ENCODE results near the gene ZBTB20.

The ZBTB20 gene

DNA sequence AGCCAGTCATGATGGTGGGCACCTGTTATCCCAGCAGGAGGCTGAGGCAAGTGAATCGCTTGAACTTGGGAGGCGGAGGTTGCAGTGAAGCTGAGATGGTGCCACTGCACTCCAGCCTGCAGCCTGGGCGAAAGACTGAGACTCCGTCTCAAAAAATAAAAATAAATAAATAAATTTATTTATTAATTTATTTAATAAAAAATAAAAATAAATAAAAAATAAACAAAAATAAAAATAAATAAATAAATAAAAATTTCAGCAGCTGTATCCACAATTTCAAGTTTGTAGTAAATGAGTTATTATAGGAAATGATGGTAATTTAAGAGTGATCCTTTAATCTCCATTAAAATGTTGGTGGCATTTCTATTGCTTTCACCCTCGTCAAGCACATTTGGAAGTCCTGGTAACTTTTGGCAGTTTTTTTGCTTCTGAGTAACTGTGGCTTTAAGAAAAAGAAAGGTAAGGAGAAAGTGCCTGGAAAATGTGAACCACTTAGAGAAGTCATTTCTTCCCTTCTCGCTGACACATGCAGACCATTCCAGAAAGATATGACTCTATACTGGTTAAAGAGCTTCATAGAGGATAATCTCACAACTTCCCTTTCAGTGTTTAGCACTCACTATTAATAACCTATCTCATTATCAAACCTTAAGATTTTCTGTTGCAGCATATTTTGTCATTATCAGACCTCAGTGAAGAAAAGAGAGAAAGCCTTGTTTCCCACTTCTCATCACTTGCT lies 556.6 kb downstream of the ZBTB20 start:
- H3K27me3 Mint-ChIP-seq = no peaks in the 10 kb centered on the region
- DNase-seq (no peak), ATAC-seq (peak; percentile 85)
- peaks cover 18% of the 10 kb centered on the region for H3K4me1 Mint-ChIP-seq
- peaks cover 10% of the 10 kb centered on the region for H3K36me3 Mint-ChIP-seq (ENCODE audit: low read depth)
- peaks cover 10% of the 10 kb centered on the region for H3K9me3 Mint-ChIP-seq
- peak overlapping the region; percentile 11 for H3K27ac Mint-ChIP-seq
- no peak overlapping the region for H3K4me3 Mint-ChIP-seq

- H3K4me1 Mint-ChIP-seq = peaks cover 25% of the 10 kb centered on the region
- ATAC-seq (no peak), DNase-seq (no peak)
- H3K9me3 Mint-ChIP-seq = peaks cover 10% of the 10 kb centered on the region
- H3K27me3 Mint-ChIP-seq = no peaks in the 10 kb centered on the region
- H3K36me3 Mint-ChIP-seq (ENCODE audit: low read depth) = peaks cover 10% of the 10 kb centered on the region
- no peak overlapping the region for H3K27ac Mint-ChIP-seq
- no peak overlapping the region for H3K4me3 Mint-ChIP-seq
Observed at GRCh38 chr3:114587986-114588385, 559.1 kb downstream of the ZBTB20 start.

GRCh38 chr3:114586119-114586518 lies 561.0 kb downstream of the ZBTB20 start:
- no peak for ATAC-seq
- Mint-ChIP-seq H3K27me3 (no peaks in the 10 kb centered on the region), H3K27ac (no peak overlapping the region), H3K4me1 (peaks cover 30% of the 10 kb centered on the region), H3K9me3 (peaks cover 10% of the 10 kb centered on the region), H3K36me3 (ENCODE audit: low read depth) (peaks cover 10% of the 10 kb centered on the region), H3K4me3 (no peak overlapping the region)
- DNase-seq = no peak

DNA sequence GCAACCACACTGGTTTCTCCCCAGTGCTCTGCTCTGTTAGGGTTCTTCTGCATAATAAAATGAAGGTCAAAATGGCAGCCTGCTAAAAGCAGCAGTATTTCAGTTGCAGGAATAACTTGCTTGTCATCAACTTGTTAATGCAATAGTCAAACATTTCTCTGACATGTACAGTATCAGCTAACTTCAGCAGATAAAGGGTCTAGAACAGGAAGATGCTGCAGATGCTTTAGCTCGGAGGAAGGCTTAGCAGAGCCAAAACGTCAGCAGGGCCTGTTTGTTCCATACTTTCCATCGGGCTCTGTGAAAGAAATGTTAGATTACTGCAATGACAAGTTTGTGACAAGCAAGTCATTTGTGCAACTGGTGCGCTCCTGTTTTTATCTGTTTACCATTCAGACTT lies 561.4 kb downstream of the ZBTB20 start:
- ATAC-seq (no peak), DNase-seq (no peak)
- Mint-ChIP-seq H3K4me1 (peaks cover 25% of the 10 kb centered on the region), H3K27ac (no peak overlapping the region), H3K9me3 (peaks cover 6% of the 10 kb centered on the region), H3K27me3 (no peaks in the 10 kb centered on the region), H3K4me3 (no peak overlapping the region), H3K36me3 (ENCODE audit: low read depth) (peaks cover 9% of the 10 kb centered on the region)

GRCh38 chr3:114584734-114585371 lies 562.2 kb downstream of the ZBTB20 start:
- Mint-ChIP-seq H3K4me1 (peaks cover 22% of the 10 kb centered on the region), H3K4me3 (no peak overlapping the region), H3K36me3 (ENCODE audit: low read depth) (peaks cover 6% of the 10 kb centered on the region), H3K9me3 (peaks cover 4% of the 10 kb centered on the region), H3K27ac (no peak overlapping the region), H3K27me3 (no peaks in the 10 kb centered on the region)
- DNase-seq = no peak
- peak; percentile 40 for ATAC-seq

DNA sequence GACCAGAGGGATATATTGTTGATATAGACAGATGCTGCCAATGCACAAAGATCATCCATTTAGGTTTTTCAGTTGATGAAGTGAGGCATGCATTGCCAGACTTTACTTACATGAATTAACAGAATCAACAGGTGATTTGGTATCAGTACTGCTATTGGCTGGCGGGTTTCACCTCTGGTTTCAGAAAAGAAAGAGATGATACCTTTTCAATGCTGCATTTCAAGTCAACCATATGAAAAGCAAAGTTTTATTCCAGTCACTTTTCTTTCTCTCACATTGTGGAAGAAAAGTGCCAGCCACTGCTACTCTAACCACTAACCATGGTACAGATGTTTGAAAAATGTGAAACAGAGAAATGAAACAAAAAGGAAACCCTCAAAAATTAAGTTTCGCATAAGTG lies 564.2 kb downstream of the ZBTB20 start:
- Mint-ChIP-seq H3K4me1 (peaks cover 13% of the 10 kb centered on the region), H3K27ac (peak overlapping the region; percentile 41), H3K36me3 (ENCODE audit: low read depth) (peaks cover 1% of the 10 kb centered on the region), H3K4me3 (no peak overlapping the region), H3K27me3 (no peaks in the 10 kb centered on the region), H3K9me3 (no peaks in the 10 kb centered on the region)
- ATAC-seq (peak; percentile 54), DNase-seq (no peak)

- H3K4me3 Mint-ChIP-seq = no peak overlapping the region
- no peaks in the 10 kb centered on the region for H3K36me3 Mint-ChIP-seq (ENCODE audit: low read depth)
- H3K27ac Mint-ChIP-seq = no peak overlapping the region
- H3K27me3 Mint-ChIP-seq = no peaks in the 10 kb centered on the region
- no peaks in the 10 kb centered on the region for H3K4me1 Mint-ChIP-seq
- no peaks in the 10 kb centered on the region for H3K9me3 Mint-ChIP-seq
- ATAC-seq (no peak), DNase-seq (no peak)
Observed at GRCh38 chr3:114572364-114573062, 574.6 kb downstream of the ZBTB20 start.

DNA sequence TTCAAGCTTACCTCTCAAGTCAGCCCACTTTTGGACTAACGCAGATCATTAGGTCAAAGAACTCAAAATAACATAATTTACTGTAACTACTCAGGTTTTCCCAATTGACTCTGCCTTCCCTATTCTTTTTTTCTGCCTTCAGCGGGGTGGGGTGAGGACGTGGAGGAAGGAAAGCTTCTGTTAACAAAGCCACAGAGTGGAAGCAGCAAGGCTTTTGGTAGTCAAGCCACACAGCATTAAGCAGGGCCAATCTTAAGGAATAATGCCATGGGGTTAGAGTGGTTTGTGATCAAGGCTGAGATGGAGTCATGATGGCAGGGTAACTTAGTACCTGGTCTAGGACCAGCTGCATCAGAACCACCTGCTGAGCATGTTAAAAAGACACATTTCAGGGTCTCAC lies 575.7 kb downstream of the ZBTB20 start:
- DNase-seq (no peak), ATAC-seq (no peak)
- Mint-ChIP-seq H3K9me3 (no peaks in the 10 kb centered on the region), H3K27ac (no peak overlapping the region), H3K4me1 (peaks cover 2% of the 10 kb centered on the region), H3K36me3 (ENCODE audit: low read depth) (no peaks in the 10 kb centered on the region), H3K27me3 (no peaks in the 10 kb centered on the region), H3K4me3 (no peak overlapping the region)

DNA sequence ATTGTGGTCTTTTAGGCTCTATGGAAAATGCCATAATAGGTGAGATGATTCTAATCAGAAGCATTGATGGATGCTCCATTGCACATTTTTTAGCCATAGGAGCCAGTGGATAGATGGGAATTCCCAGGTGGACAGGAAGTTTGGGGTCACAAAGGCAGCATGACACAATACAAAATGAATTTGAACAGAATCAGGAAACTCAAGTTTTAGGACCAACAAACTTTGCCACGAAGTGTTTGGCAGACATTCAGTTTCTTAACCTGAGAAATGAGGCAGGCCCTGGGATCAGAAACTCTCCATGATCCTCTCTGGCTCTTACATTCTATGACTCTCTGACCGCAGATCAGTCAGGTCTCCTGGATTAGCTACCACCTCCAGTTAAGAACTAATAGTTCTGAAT lies 577.9 kb downstream of the ZBTB20 start:
- Mint-ChIP-seq H3K27ac (no peak overlapping the region), H3K9me3 (peaks cover under 1% of the 10 kb centered on the region), H3K4me3 (no peak overlapping the region), H3K36me3 (ENCODE audit: low read depth) (peaks cover 6% of the 10 kb centered on the region), H3K4me1 (peaks cover 7% of the 10 kb centered on the region), H3K27me3 (no peaks in the 10 kb centered on the region)
- ATAC-seq (no peak), DNase-seq (no peak)

GRCh38 chr3:114567771-114568170 lies 579.3 kb downstream of the ZBTB20 start:
- peaks cover 7% of the 10 kb centered on the region for H3K4me1 Mint-ChIP-seq
- DNase-seq (no peak), ATAC-seq (no peak)
- no peak overlapping the region for H3K4me3 Mint-ChIP-seq
- peaks cover 8% of the 10 kb centered on the region for H3K36me3 Mint-ChIP-seq (ENCODE audit: low read depth)
- peaks cover 4% of the 10 kb centered on the region for H3K9me3 Mint-ChIP-seq
- H3K27ac Mint-ChIP-seq = no peak overlapping the region
- no peaks in the 10 kb centered on the region for H3K27me3 Mint-ChIP-seq

- Mint-ChIP-seq H3K36me3 (ENCODE audit: low read depth) (peaks cover 11% of the 10 kb centered on the region), H3K9me3 (peaks cover 4% of the 10 kb centered on the region), H3K4me3 (no peak overlapping the region), H3K27me3 (no peaks in the 10 kb centered on the region), H3K27ac (no peak overlapping the region), H3K4me1 (peaks cover 7% of the 10 kb centered on the region)
- no peak for DNase-seq
- ATAC-seq = no peak
Observed at GRCh38 chr3:114566767-114567166, 580.3 kb downstream of the ZBTB20 start.

GRCh38 chr3:114566162-114566755 lies 580.8 kb downstream of the ZBTB20 start:
- Mint-ChIP-seq H3K27ac (no peak overlapping the region), H3K9me3 (peaks cover 4% of the 10 kb centered on the region), H3K36me3 (ENCODE audit: low read depth) (peaks cover 11% of the 10 kb centered on the region), H3K4me3 (no peak overlapping the region), H3K4me1 (peaks cover 7% of the 10 kb centered on the region), H3K27me3 (no peaks in the 10 kb centered on the region)
- ATAC-seq = no peak
- DNase-seq = no peak

DNA sequence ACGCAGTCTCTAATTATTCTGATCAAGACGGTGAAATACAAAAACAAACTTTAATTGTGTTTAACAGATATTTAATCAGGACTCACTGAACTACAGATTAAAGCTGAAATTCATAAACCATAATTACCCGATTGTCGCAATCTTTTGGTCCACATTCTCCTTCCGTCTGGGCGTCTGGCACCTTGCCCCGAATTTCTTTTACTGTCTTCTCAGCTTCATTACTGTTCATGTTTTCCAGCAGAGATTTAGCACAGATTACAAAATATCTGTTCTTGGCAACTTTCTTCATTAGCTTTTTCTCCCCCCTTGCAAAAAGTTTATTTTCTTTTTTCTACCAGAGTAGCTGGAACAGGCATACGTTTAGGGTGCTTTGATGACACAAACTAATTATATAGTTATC lies 581.9 kb downstream of the ZBTB20 start:
- H3K27me3 Mint-ChIP-seq = no peaks in the 10 kb centered on the region
- H3K27ac Mint-ChIP-seq = no peak overlapping the region
- H3K36me3 Mint-ChIP-seq (ENCODE audit: low read depth) = peaks cover 11% of the 10 kb centered on the region
- H3K9me3 Mint-ChIP-seq = peaks cover 4% of the 10 kb centered on the region
- no peak for ATAC-seq
- peaks cover 7% of the 10 kb centered on the region for H3K4me1 Mint-ChIP-seq
- no peak overlapping the region for H3K4me3 Mint-ChIP-seq
- DNase-seq = no peak

- DNase-seq (no peak), ATAC-seq (no peak)
- peaks cover 11% of the 10 kb centered on the region for H3K36me3 Mint-ChIP-seq (ENCODE audit: low read depth)
- peaks cover 4% of the 10 kb centered on the region for H3K9me3 Mint-ChIP-seq
- no peak overlapping the region for H3K27ac Mint-ChIP-seq
- H3K4me3 Mint-ChIP-seq = no peak overlapping the region
- H3K4me1 Mint-ChIP-seq = peaks cover 7% of the 10 kb centered on the region
- no peaks in the 10 kb centered on the region for H3K27me3 Mint-ChIP-seq
Observed at GRCh38 chr3:114563720-114564119, 583.4 kb downstream of the ZBTB20 start.

DNA sequence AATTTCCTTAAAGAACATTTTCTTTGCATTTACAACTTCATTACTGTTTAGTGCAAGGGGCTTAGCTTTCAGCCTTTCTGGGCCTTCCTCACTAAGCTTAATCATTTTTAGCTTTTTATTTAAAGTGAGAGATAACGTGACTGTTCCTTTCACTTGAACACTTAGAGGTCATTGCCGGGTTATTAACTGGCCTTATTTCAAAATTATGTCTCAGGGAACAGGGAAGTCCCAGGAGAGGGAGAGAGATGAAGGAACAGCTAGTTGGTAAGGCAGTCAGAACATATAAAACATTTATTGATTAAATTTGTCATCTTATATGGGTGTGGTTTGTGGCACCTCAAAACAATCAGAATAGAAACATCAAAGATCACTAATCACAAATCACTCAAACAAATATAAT lies 584.5 kb downstream of the ZBTB20 start:
- Mint-ChIP-seq H3K4me3 (no peak overlapping the region), H3K36me3 (ENCODE audit: low read depth) (peaks cover 11% of the 10 kb centered on the region), H3K27me3 (no peaks in the 10 kb centered on the region), H3K27ac (no peak overlapping the region), H3K4me1 (peaks cover 7% of the 10 kb centered on the region), H3K9me3 (peaks cover 4% of the 10 kb centered on the region)
- no peak for DNase-seq
- ATAC-seq = no peak

Data from activated naive CD8-positive, alpha-beta T cell treated with anti-CD3 and anti-CD28 coated beads, Interleukin-2, amount 50 U/mL, for 24 hours (primary cell).